HepG2 (cell line): Measurements from ENCODE around the gene KIF17. TPM values are rescaled to one million over a fixed set of nuclear protein-coding genes. Genes with fewer than 3 reads are reported as not detected.

Source experiments
- ATAC-seq: fragments of 200-7000 bp; cut with Tn5 transposase; 3 replicates; pipeline ENCODE4 v1.9.1; 2020; ENCODE audit warnings: mild to moderate bottlenecking, moderate library complexity
- BruUV-seq: library from RNA; stranded (reverse); fragments of 400-500 nt; replicated peaks from 2 replicates; lab custom pipeline; 2021; lab: Mats Ljungman, UMichigan
- CTCF ChIA-PET: fragments of 300-600 bp; formaldehyde crosslinking; extraction: SDS; loops from one replicate; lab custom pipeline; 2021; ENCODE audit warnings: low total read pairs, inconsistent platforms, low intra/inter-chr PET ratio; lab: Yijun Ruan, JAX
- POLR2A ChIA-PET: fragments of 350-600 bp; sonication (Branson Sonifier 250); formaldehyde crosslinking; loops from one replicate; lab custom pipeline; 2020; ENCODE audit warnings: antibody characterized with exemption, inconsistent platforms; lab: Yijun Ruan, JAX
- DNase-seq: peaks from one replicate; pipeline ENCODE4 v3.0.0-alpha.2; 2015; ENCODE audit warnings: low spot score
- FAIRE-seq: peaks from 3 replicates; lab custom pipeline; 2011; peaks lifted over from hg19 to GRCh38; lab: Jason Lieb, UNC
- H2AFZ ChIP-seq: one replicate; pipeline ENCODE4 v1.6.1; 2011; ENCODE audit warnings: low read length, inconsistent platforms
- H3K27ac ChIP-seq: fragments of 300-600 bp; 3 replicates; pipeline ENCODE4 v1.8.0; 2011; ENCODE audit warnings: mixed run types, mild to moderate bottlenecking, mixed read lengths, low read length, inconsistent platforms; ENCODE audit not compliant: insufficient read depth; ENCODE audit errors: extremely low read length
- H3K27me3 ChIP-seq, 2 experiments: fragments of 200-600 bp in 1 of 2; 2 replicates in 1 of 2; 3 replicates in 1 of 2; pipeline versions ENCODE4 v1.6.0 to v1.8.0; 2011; ENCODE audit warnings: low read length in 2 of 2, mild to moderate bottlenecking in 2 of 2, moderate library complexity in 2 of 2, inconsistent platforms in 1 of 2; ENCODE audit not compliant: insufficient read depth in 2 of 2, control insufficient read depth in 1 of 2
- H3K36me3 ChIP-seq, 2 experiments: fragments of 200-600 bp in 1 of 2; replicated peaks in 1 of 2; 2 replicates in 1 of 2; 3 replicates in 1 of 2; pipeline versions ENCODE4 v1.5.1 to v1.8.0; 2011; ENCODE audit warnings: low read length in 2 of 2, inconsistent platforms in 1 of 2; ENCODE audit not compliant: insufficient read depth in 2 of 2, control insufficient read depth in 1 of 2
- H3K4me1 ChIP-seq: 2 replicates; pipeline ENCODE4 v1.5.1; 2012; ENCODE audit warnings: low read length, inconsistent platforms; ENCODE audit not compliant: insufficient read depth
- H3K4me2 ChIP-seq: 2 replicates; pipeline ENCODE4 v1.6.0; 2011; ENCODE audit warnings: low read depth, low read length, inconsistent platforms
- H3K4me3 ChIP-seq, 3 experiments: fragments of 200-600 bp in 1 of 3; sonication (generic), shearing (Covaris generic) in 1 of 3; replicated peaks in 1 of 3; 2 replicates each; pipeline ENCODE4 v1.5.1; 2011 to 2016; ENCODE audit warnings: low read length in 3 of 3, inconsistent platforms in 2 of 3, low read depth in 2 of 3, mild to moderate bottlenecking in 2 of 3, control low read depth in 1 of 3, mixed read lengths in 1 of 3; ENCODE audit not compliant: insufficient read depth in 1 of 3
- H3K79me2 ChIP-seq: one replicate; pipeline ENCODE4 v1.6.1; 2011; ENCODE audit warnings: low read length, inconsistent platforms; ENCODE audit not compliant: insufficient read depth
- H3K9ac ChIP-seq: 2 replicates; pipeline ENCODE4 v1.6.0; 2011; ENCODE audit warnings: mild to moderate bottlenecking, low read depth, low read length, inconsistent platforms; ENCODE audit not compliant: insufficient read depth
- H3K9me3 ChIP-seq: 2 replicates; pipeline ENCODE4 v1.5.1; 2012; ENCODE audit warnings: mild to moderate bottlenecking, low read length
- H4K20me1 ChIP-seq: 2 replicates; pipeline ENCODE4 v1.6.0; 2011; ENCODE audit warnings: inconsistent platforms, mild to moderate bottlenecking, low read length, moderate library complexity; ENCODE audit not compliant: insufficient read depth
- ELF4 ChIP-seq: sonication (generic); formaldehyde crosslinking; IDR thresholded peaks from 2 replicates; pipeline ENCODE4 v1.5.0; 2020; ENCODE audit warnings: missing genetic modification reagents, mild to moderate bottlenecking, moderate library complexity, borderline replicate concordance
- NR2F1 ChIP-seq, 2 experiments: fragments of 450-650 bp in 1 of 2; formaldehyde crosslinking in 1 of 2; IDR thresholded peaks; 2 replicates each; pipeline versions ENCODE4 v1.5.0 to v1.6.1; 2016 to 2020; ENCODE audit warnings: mild to moderate bottlenecking in 1 of 2, missing compliant biosample characterization in 1 of 2, missing genetic modification reagents in 1 of 2, moderate library complexity in 1 of 2
- ZBTB8A ChIP-seq: sonication (generic); formaldehyde crosslinking; IDR thresholded peaks from 2 replicates; pipeline ENCODE4 v1.4.0; 2020; ENCODE audit warnings: mild to moderate bottlenecking, low read depth, missing genetic modification reagents, borderline replicate concordance
- WGBS: methylation state at CpG from one replicate; pipeline ENCODE4 v1.1.6; 2017; ENCODE audit warnings: low lambda C conversion rate; 5-methylcytosine and 5-hydroxymethylcytosine counted together
- in situ Hi-C: cut with HindIII; loops from 2 replicates; pipeline ENCODE4 v1.10.0; 2017; ENCODE audit warnings: low pct_unique_long_range_greater_than_20kb; ENCODE audit not compliant: extremely low pct_ligation_motif_present
- intact Hi-C: fragments of 100-400 bp; cut with micrococcal nuclease; formaldehyde crosslinking; loops from one replicate; pipeline ENCODE4 v1.10.0; 2022; ENCODE audit not compliant: unreplicated experiment
- polyA plus RNA-seq, 8 experiments: library from polyadenylated mRNA; depleted of rRNA in 3 of 8; stranded (reverse) in 7 of 8; unstranded in 1 of 8; fragments of >200 nt; fragmentation: Illumina TruSeq in 4 of 8; extraction: Trizol in 4 of 8; gene quantifications; 2 replicates each; pipeline versions ENCODE4 v1.2.1 to v1.2.3, GENCODE V29; 2011 to 2016; ENCODE audit warnings: low read depth in 4 of 8, missing spikeins in 1 of 8, mixed read lengths in 1 of 8; ENCODE audit not compliant: insufficient read depth in 1 of 8
- total RNA-seq, 5 experiments: library from RNA; depleted of rRNA; stranded (reverse); fragments of >200 nt; fragmentation: Illumina TruSeq; extraction: Trizol; gene quantifications; 2 replicates each; pipeline ENCODE4 v1.2.3, GENCODE V29; 2016; ENCODE audit warnings: low read depth in 1 of 5
- TF ChIP-seq, protein P1 (sequence below): sonication (generic); formaldehyde crosslinking; conservative IDR thresholded peaks from 2 replicates; pipeline ENCODE4 v1.4.0; 2020; ENCODE audit warnings: missing genetic modification reagents
- TF ChIP-seq, protein P2 (sequence below): sonication (generic); formaldehyde crosslinking; IDR thresholded peaks from 2 replicates; pipeline ENCODE4; 2020; ENCODE audit warnings: missing genetic modification reagents, mild to moderate bottlenecking, borderline replicate concordance
- TF ChIP-seq, protein P3 (sequence below): sonication (generic); formaldehyde crosslinking; IDR thresholded peaks from 2 replicates; pipeline ENCODE4 v1.5.0; 2020; ENCODE audit warnings: missing genetic modification reagents, mild to moderate bottlenecking, borderline replicate concordance

Gene KIF17
- total and polyA plus RNA-seq, 2 of the 13 experiments (the other 11 are each of a cell fraction or from before 2014, with no cell fraction given) = 0.24 to 0.44 TPM

DNA sequence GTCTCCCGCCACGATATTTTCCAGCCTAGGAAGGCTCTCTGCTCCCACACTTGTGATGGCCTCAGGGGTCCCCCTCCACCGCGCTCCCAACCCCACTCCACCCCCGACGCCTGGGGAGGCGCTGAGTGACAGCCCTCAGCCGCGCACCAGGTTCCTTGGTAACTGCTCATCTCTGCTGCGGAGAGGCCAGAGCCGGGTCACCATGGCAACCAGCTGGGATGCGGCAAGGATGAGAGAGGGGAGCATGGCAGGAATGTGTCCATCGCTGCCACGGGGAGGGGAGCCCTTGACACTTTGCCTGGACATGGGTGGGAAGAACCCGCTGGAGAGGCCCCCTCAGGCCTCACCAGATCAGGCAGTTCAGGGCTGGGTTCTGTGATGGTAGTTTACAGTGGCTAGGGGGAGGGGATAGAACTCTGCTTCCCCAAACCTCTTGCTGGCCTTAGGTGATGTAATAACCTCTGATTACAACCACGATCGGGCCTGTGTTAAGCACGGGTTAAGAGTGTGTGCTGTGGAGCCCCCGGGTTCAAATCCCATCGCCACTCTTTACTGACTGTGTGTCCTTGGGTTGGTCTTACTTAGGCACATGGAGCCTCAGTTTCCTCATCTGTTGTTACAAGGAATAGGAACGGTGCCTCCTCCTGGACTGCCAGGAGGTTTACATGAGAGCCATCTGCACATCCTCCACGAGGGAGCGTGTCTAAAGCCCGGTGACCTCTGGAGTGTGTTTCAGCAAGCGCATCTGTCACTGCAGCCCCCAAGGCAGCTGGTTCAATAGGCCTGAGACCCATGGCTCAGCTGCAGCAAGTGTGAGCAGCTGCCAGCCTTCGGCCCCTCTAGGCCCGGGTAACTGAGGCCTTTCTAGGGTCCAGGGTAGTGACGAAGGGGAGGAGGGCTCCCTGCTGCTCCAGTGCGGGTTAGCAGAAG lies 6.3 kb downstream of the KIF17 start:
- Histone ChIP-seq H3K4me2 (no peak overlapping the region), H3K36me3 (no peaks in the 10 kb centered on the region), H3K27ac (no peak overlapping the region), H4K20me1 (no peaks in the 10 kb centered on the region), H3K9ac (no peak overlapping the region), H3K4me1 (peaks cover 21% of the 10 kb centered on the region), H3K9me3 (no peaks in the 10 kb centered on the region), H3K79me2 (no peaks in the 10 kb centered on the region), H3K4me3 (no peak overlapping the region), H2AFZ (no peak overlapping the region), H3K27me3 (peaks cover 0 to 7% of the 10 kb centered on the region in 2 experiments; a peak in 2 of 5 replicates)
- DNase-seq (no peak), FAIRE-seq (no peak), ATAC-seq (no peak)
- TF ChIP-seq, protein P1, sequence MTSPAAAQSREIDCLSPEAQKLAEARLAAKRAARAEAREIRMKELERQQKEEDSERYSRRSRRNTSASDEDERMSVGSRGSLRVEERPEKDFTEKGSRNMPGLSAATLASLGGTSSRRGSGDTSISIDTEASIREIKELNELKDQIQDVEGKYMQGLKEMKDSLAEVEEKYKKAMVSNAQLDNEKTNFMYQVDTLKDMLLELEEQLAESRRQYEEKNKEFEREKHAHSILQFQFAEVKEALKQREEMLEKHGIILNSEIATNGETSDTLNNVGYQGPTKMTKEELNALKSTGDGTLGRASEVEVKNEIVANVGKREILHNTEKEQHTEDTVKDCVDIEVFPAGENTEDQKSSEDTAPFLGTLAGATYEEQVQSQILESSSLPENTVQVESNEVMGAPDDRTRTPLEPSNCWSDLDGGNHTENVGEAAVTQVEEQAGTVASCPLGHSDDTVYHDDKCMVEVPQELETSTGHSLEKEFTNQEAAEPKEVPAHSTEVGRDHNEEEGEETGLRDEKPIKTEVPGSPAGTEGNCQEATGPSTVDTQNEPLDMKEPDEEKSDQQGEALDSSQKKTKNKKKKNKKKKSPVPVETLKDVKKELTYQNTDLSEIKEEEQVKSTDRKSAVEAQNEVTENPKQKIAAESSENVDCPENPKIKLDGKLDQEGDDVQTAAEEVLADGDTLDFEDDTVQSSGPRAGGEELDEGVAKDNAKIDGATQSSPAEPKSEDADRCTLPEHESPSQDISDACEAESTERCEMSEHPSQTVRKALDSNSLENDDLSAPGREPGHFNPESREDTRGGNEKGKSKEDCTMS (CRISPR knock-in tag) = no peak
- TF ChIP-seq NR2F1 (CRISPR knock-in tag; IDR thresholded peaks at IDR 0.05) (no peak), ELF4 (no peak), ZBTB8A (CRISPR knock-in tag) (no peak)
- TF ChIP-seq, protein P2, sequence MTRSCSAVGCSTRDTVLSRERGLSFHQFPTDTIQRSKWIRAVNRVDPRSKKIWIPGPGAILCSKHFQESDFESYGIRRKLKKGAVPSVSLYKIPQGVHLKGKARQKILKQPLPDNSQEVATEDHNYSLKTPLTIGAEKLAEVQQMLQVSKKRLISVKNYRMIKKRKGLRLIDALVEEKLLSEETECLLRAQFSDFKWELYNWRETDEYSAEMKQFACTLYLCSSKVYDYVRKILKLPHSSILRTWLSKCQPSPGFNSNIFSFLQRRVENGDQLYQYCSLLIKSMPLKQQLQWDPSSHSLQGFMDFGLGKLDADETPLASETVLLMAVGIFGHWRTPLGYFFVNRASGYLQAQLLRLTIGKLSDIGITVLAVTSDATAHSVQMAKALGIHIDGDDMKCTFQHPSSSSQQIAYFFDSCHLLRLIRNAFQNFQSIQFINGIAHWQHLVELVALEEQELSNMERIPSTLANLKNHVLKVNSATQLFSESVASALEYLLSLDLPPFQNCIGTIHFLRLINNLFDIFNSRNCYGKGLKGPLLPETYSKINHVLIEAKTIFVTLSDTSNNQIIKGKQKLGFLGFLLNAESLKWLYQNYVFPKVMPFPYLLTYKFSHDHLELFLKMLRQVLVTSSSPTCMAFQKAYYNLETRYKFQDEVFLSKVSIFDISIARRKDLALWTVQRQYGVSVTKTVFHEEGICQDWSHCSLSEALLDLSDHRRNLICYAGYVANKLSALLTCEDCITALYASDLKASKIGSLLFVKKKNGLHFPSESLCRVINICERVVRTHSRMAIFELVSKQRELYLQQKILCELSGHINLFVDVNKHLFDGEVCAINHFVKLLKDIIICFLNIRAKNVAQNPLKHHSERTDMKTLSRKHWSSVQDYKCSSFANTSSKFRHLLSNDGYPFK (CRISPR knock-in tag) = no peak
- TF ChIP-seq, protein P3, sequence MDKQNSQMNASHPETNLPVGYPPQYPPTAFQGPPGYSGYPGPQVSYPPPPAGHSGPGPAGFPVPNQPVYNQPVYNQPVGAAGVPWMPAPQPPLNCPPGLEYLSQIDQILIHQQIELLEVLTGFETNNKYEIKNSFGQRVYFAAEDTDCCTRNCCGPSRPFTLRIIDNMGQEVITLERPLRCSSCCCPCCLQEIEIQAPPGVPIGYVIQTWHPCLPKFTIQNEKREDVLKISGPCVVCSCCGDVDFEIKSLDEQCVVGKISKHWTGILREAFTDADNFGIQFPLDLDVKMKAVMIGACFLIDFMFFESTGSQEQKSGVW (CRISPR knock-in tag) = no peak
- 41% methylated on average over 16 of the region's 29 CpGs for WGBS
- POLR2A ChIA-PET = no interaction called here
- CTCF ChIA-PET = no interaction called here
- BruUV-seq = no TSS peak
- intact Hi-C loops (no loop called here), in situ Hi-C loops (no loop called here)
